ENCODE results near the gene WDR26.
A peak's percentile ranks its signal among the peaks of the same experiment; 100 is the strongest.
"Not testable (repeated sequence)": the region's sequence is repeated elsewhere in the genome, so short reads cannot be mapped to it uniquely, and the experiment has no call there.

The WDR26 gene

GRCh38 chr1:224434691-224435317 is at the start of gene WDR26 (continued):
- TF ChIP-seq, protein P1, sequence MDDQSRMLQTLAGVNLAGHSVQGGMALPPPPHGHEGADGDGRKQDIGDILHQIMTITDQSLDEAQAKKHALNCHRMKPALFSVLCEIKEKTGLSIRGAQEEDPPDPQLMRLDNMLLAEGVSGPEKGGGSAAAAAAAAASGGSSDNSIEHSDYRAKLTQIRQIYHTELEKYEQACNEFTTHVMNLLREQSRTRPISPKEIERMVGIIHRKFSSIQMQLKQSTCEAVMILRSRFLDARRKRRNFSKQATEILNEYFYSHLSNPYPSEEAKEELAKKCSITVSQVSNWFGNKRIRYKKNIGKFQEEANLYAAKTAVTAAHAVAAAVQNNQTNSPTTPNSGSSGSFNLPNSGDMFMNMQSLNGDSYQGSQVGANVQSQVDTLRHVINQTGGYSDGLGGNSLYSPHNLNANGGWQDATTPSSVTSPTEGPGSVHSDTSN (CRISPR knock-in tag; IDR thresholded peaks at IDR 0.05), result peak; percentile 60; the same call in 1 of the 2 replicates
- TF ChIP-seq, protein P2, sequence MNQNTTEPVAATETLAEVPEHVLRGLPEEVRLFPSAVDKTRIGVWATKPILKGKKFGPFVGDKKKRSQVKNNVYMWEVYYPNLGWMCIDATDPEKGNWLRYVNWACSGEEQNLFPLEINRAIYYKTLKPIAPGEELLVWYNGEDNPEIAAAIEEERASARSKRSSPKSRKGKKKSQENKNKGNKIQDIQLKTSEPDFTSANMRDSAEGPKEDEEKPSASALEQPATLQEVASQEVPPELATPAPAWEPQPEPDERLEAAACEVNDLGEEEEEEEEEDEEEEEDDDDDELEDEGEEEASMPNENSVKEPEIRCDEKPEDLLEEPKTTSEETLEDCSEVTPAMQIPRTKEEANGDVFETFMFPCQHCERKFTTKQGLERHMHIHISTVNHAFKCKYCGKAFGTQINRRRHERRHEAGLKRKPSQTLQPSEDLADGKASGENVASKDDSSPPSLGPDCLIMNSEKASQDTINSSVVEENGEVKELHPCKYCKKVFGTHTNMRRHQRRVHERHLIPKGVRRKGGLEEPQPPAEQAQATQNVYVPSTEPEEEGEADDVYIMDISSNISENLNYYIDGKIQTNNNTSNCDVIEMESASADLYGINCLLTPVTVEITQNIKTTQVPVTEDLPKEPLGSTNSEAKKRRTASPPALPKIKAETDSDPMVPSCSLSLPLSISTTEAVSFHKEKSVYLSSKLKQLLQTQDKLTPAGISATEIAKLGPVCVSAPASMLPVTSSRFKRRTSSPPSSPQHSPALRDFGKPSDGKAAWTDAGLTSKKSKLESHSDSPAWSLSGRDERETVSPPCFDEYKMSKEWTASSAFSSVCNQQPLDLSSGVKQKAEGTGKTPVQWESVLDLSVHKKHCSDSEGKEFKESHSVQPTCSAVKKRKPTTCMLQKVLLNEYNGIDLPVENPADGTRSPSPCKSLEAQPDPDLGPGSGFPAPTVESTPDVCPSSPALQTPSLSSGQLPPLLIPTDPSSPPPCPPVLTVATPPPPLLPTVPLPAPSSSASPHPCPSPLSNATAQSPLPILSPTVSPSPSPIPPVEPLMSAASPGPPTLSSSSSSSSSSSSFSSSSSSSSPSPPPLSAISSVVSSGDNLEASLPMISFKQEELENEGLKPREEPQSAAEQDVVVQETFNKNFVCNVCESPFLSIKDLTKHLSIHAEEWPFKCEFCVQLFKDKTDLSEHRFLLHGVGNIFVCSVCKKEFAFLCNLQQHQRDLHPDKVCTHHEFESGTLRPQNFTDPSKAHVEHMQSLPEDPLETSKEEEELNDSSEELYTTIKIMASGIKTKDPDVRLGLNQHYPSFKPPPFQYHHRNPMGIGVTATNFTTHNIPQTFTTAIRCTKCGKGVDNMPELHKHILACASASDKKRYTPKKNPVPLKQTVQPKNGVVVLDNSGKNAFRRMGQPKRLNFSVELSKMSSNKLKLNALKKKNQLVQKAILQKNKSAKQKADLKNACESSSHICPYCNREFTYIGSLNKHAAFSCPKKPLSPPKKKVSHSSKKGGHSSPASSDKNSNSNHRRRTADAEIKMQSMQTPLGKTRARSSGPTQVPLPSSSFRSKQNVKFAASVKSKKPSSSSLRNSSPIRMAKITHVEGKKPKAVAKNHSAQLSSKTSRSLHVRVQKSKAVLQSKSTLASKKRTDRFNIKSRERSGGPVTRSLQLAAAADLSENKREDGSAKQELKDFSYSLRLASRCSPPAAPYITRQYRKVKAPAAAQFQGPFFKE (tag by site-specific recombination; IDR thresholded peaks at IDR 0.05; ENCODE audit: borderline replicate concordance), result peak; percentile 86; the same call in 1 of the 2 replicates
- TF ChIP-seq BCL11B (tag by site-specific recombination; IDR thresholded peaks at IDR 0.05; ENCODE audit: low read depth) (peak; percentile 89), ZNF121 (tag by site-specific recombination; IDR thresholded peaks at IDR 0.05) (peak; percentile 62), ZBTB11 (tag by site-specific recombination; conservative IDR thresholded peaks at IDR 0.05; ENCODE audit: low read depth) (peak; percentile 94), ZNF670 (tag by site-specific recombination; IDR thresholded peaks at IDR 0.05; ENCODE audit: low read depth) (no peak), ZNF132 (tag by site-specific recombination; IDR thresholded peaks at IDR 0.05; ENCODE audit: borderline replicate concordance) (no peak), HOXA7 (CRISPR knock-in tag; IDR thresholded peaks at IDR 0.05; ENCODE audit: borderline replicate concordance) (no peak), ZNF19 (tag by site-specific recombination; IDR thresholded peaks at IDR 0.05; ENCODE audit: low read depth) (no peak), TSHZ1 (tag by site-specific recombination; IDR thresholded peaks at IDR 0.05; ENCODE audit: borderline replicate concordance) (peak; percentile 70; the same call in 1 of the 2 replicates), ZNF600 (tag by site-specific recombination; IDR thresholded peaks at IDR 0.05) (peak; percentile 100), ZNF501 (tag by site-specific recombination; IDR thresholded peaks at IDR 0.05) (peak; percentile 99), ZNF596 (tag by site-specific recombination; IDR thresholded peaks at IDR 0.05) (no peak), ZEB2 (tag by site-specific recombination; IDR thresholded peaks at IDR 0.05) (peak; percentile 97), ZNF629 (tag by site-specific recombination; IDR thresholded peaks at IDR 0.05) (peak; percentile 99), OSR2 (tag by site-specific recombination; IDR thresholded peaks at IDR 0.05) (no peak)
- TF ChIP-seq, protein P3, sequence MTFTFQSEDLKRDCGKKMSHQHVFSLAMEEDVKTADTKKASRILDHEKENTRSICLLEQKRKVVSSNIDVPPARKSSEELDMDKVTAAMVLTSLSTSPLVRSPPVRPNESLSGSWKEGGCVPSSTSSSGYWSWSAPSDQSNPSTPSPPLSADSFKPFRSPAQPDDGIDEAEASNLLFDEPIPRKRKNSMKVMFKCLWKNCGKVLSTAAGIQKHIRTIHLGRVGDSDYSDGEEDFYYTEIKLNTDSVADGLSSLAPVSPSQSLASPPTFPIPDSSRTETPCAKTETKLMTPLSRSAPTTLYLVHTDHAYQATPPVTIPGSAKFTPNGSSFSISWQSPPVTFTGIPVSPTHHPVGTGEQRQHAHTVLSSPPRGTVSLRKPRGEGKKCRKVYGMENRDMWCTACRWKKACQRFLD (tag by site-specific recombination; IDR thresholded peaks at IDR 0.05), result no peak

DNA sequence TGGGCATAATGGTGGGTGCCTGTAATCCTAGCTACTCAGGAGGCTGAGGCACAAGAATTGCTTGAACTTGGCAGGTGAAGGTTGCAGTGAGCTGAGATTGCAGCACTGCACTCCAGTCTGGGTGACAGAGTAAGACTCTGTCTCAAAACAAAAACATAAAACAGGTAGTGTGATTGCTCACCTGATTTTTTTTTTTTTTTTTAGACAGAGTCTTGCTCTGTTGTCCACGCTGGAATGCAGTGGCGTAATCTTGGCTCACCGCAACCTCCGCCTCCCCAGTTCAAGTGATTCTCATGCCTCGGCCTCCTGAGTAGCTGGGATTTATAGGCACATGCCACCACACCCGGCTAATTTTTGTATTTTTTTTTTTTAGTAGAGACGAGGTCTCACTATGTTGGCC is 48.6 kb upstream of the WDR26 start:
- H3K27ac ChIP-seq (ENCODE audit: extremely low read depth, low read depth, low read length); H3K4me3 ChIP-seq (ENCODE audit: low read depth, low read length); H3K4me1 ChIP-seq (ENCODE audit: control insufficient read depth, insufficient read depth, low read length); POLR2A ChIA-PET; H3K9me3 ChIP-seq (ENCODE audit: control insufficient read depth, insufficient read depth, low read depth, low read length); H3K36me3 ChIP-seq (ENCODE audit: control insufficient read depth in 2 of 2, insufficient read depth in 1 of 2, low read length in 2 of 2): not testable (repeated sequence)
- CTCF ChIA-PET, result interaction anchor here (0.7 kb wide), 1 partner anchor 665 kb away, joined by 3 read pairs; no protein-coding TSS in a partner anchor

Measured in HEK293 (cell line).